AG04449 (cell line): ENCODE results near the gene SLC28A3.

Experiments used
- CTCF ChIA-PET: fragments of 350-600 bp; formaldehyde crosslinking; extraction: SDS; loops from one replicate; lab custom pipeline; 2021; ENCODE audit warnings: antibody characterized with exemption; lab: Yijun Ruan, JAX
- POLR2A ChIA-PET: fragments of 400-600, 350-600 bp; formaldehyde crosslinking; extraction: SDS; loops from one replicate; lab custom pipeline; 2020; ENCODE audit warnings: antibody characterized with exemption, inconsistent platforms; lab: Yijun Ruan, JAX
- DNase-seq: peaks from one replicate; pipeline ENCODE4 v3.0.0-alpha.2; 2010; ENCODE audit warnings: low read depth, low spot score
- H3K4me3 ChIP-seq: 2 replicates; pipeline ENCODE4 v1.5.1; 2011; ENCODE audit warnings: low read depth, mild to moderate bottlenecking, control low read depth, low read length
- CTCF ChIP-seq: IDR thresholded peaks from one replicate; pipeline ENCODE4 v1.5.1; 2011; ENCODE audit warnings: mild to moderate bottlenecking, moderate library complexity, low read length, control low read depth, inconsistent platforms; ENCODE audit not compliant: insufficient read depth; ENCODE audit errors: missing control alignments

SLC28A3 gene

DNA sequence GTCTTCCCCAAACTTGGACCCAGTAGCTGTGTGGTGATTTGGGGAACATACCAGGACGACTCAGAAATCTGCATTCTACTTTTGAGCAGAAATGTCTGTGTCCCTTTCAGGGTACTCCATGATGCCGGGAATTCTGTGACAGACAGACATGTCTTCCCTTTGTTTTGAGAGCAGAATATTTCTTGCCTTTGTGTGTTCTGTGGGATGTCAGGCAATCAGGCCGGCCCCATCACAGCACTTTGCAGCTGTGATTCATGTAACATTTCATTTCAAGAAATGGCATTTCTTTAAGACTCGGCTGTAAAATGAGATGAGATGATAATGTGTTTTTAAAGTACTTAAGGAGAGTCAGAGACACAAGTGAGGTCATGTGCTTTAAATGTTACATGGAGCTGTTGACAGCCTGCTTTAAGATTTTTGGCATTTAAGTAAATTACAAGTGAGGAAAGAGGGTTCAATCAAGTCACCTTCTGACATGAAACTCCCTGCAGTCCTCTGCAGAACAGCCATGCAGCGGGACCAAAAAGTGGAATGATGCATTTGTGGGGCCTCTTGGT is 98.7 kb downstream of the SLC28A3 start:
- DNase-seq = no peak
- no peak overlapping the region for H3K4me3 ChIP-seq
- ChIA-PET CTCF (interaction anchor here (1.3 kb wide), 1 partner anchor 19 kb away, joined by 5 read pairs; no protein-coding TSS in a partner anchor), POLR2A (interaction anchor here (1.0 kb wide), 1 partner anchor 262 kb away, joined by 4 read pairs; the partner anchor contains the start of gene HNRNPK)
- no peak for TF ChIP-seq CTCF

DNA sequence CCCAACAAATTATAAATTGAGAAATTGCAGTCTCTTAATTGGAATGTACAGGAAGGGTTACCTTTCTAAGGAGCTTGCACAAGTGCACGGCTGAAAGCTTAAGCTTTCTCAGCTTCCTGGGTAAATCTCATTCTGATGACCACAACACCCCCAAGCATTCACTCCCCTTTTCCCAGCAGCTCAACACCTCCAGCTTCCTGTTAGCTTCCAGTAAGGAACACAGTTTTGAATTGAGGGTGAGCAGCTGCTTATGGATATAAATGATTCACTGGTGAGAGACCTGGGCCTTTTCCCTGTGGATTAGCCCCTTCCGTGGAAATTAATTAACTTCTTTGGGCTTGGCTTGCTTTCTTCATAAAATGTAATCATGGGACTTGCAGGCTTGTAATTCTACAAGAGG is 101.2 kb downstream of the SLC28A3 start:
- DNase-seq = no peak
- ChIA-PET CTCF (interaction anchor here (3.1 kb wide), 1 partner anchor 21 kb away, joined by 11 read pairs; no protein-coding TSS in a partner anchor), POLR2A (no interaction called here)
- TF ChIP-seq CTCF = no peak
- H3K4me3 ChIP-seq = no peak overlapping the region

DNA sequence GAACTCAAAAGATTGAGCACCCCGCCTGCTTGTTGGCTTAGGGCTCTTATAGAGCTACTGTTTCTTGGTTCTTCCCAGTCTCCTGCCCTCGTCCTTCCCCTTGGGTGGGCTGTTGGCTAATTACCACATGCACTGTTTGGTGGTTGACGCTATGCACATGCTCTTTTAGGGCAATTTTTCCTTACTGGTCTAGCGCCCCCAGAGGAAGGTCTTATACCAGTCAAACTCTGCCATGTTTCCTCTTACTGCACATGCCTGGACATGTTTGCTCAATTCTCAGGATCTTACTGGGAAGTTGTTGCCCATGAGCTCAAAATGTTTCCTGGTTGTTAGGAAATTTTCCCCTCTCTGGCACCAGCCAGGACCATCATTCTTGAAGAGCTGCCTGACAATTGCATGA is 101.9 kb downstream of the SLC28A3 start:
- no peak overlapping the region for H3K4me3 ChIP-seq
- ChIA-PET CTCF (interaction anchor here (3.1 kb wide), 1 partner anchor 22 kb away, joined by 11 read pairs; no protein-coding TSS in a partner anchor), POLR2A (no interaction called here)
- TF ChIP-seq CTCF = peak; percentile 7
- DNase-seq = no peak

DNA sequence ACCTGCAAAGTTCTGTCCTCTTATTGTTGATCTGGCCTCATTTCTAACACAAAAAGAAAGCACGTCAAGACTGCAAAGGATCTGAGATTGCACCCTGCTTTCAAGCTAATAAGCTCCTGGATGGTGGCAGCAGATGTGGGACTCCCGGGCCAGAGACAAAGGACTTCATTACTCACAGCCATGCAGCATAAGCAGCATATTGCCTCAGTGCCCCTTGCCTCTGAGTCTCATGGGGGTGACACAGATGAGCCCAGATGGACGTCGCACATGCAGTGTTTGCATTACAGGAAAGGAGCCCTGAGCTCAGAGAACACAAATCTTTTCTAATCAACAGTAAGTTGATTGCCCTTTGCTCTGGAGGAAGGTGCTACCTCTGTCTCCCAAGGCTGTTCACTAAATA is 105.0 kb downstream of the SLC28A3 start:
- ChIA-PET CTCF (interaction anchor here (0.7 kb wide), 1 partner anchor 25 kb away, joined by 3 read pairs; no protein-coding TSS in a partner anchor), POLR2A (no interaction called here)
- no peak overlapping the region for H3K4me3 ChIP-seq
- DNase-seq = no peak
- TF ChIP-seq CTCF = no peak

DNA sequence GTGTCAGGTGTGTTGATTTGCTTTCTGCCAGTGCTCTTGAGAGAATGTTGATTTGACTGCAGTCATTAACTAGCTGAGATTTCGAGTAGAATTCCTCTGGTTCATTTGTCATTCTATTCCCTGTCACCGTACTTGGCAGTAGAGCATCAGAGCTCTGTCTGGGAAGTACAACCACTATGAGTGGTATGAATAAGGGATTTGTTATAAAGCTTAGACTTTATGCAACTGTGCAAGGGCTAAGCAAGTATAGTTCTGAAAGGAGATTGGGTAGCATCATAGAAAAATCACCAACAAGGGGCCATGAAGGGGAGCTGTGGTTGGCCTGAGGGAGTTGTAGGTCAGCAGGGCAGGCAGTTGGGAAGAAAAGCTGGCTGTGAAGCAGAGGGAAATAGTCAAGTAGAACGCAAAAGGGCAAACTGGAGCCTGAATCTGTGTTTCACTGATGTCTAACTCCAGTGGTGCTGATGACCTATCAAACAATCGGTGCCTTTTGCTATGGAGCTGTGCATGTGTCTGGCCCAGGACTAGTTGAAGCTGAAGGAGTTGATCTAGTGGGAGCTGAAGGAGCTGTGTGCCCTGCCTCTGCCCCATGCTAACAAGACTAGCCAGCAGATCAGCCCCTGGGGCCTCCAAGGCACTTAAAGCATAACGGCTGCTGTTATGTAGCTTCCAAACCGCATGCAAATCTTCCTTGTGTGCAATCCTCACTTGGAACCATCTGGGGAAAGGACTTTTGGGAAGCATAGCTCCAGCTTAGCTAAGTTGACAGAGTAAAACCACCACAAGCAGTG is 110.0 kb downstream of the SLC28A3 start:
- POLR2A ChIA-PET = interaction anchor here (0.7 kb wide), 1 partner anchor 310 kb away, joined by 3 read pairs; the partner anchor contains the start of gene KIF27

More for the DNA sequence above, 110.0 kb downstream of the SLC28A3 start:
- no peak overlapping the region for H3K4me3 ChIP-seq
- CTCF ChIA-PET = interaction anchor here (1.4 to 2.2 kb wide), 4 partner anchors 12 to 293 kb away, joined by 3 to 7 read pairs (median 3); no protein-coding TSS in a partner anchor
- no peak for TF ChIP-seq CTCF
- peak; percentile 51 for DNase-seq
